ENCODE data around the gene GRIN1.

GRIN1 gene

DNA sequence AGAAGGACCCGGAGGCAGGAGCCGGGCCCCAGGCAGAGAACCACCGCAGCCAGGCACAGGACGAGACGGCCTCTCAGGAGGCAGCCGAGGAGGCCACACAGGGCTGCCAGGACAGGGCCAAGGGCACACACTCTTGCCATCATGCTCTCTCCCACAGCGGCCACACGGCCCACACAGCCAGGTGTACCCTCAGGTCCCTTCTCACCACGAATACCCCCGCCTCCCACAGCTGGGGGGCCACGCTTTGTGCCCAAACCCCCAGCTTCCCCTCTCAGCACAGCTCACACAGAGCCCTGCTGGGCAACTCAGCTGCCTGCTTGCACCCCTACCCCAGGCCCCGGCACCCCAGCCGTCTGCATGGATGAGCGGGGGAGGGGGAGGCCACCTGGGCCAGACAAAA lies 54.8 kb downstream of the GRIN1 start:
- no peak overlapping the region for H3K4me3 ChIP-seq (ENCODE audit: low read depth in 1 of 2, low read length in 1 of 2)
- peaks cover 15 to 17% of the 10 kb centered on the region in 2 experiments for H3K4me1 ChIP-seq (ENCODE audit: control insufficient read depth in 1 of 2, insufficient read depth in 1 of 2, low read depth in 1 of 2, low read length in 1 of 2)
- no peaks in the 10 kb centered on the region for H3K9me3 ChIP-seq
- peaks cover 16% of the 10 kb centered on the region for H3K36me3 ChIP-seq
- TF ChIP-seq, protein P1, sequence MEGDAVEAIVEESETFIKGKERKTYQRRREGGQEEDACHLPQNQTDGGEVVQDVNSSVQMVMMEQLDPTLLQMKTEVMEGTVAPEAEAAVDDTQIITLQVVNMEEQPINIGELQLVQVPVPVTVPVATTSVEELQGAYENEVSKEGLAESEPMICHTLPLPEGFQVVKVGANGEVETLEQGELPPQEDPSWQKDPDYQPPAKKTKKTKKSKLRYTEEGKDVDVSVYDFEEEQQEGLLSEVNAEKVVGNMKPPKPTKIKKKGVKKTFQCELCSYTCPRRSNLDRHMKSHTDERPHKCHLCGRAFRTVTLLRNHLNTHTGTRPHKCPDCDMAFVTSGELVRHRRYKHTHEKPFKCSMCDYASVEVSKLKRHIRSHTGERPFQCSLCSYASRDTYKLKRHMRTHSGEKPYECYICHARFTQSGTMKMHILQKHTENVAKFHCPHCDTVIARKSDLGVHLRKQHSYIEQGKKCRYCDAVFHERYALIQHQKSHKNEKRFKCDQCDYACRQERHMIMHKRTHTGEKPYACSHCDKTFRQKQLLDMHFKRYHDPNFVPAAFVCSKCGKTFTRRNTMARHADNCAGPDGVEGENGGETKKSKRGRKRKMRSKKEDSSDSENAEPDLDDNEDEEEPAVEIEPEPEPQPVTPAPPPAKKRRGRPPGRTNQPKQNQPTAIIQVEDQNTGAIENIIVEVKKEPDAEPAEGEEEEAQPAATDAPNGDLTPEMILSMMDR (IDR thresholded peaks at IDR 0.05), result no peak
- H3K27ac ChIP-seq, result no peak overlapping the region
- H3K27me3 ChIP-seq, result peaks cover 3% of the 10 kb centered on the region

DNA sequence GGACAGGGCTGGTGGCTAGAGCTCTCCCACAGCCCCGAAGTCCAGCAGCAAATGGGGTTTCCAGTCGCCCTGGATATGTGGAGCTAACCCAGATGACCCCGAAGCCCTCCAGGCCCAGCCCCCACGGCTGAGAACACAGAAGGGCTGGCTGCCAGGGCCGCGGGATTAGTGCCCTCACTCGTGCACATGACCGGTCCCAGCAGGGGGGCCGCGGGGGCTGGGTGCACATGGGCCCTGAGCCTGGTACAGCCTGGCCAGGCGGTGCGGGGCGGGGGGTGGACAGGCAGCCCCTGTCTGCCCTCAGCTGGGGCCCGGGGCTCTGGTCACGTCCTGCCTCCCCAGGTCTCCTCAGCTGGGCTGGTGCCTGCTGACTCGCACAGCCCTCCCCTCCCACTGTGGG lies 55.4 kb downstream of the GRIN1 start:
- Histone ChIP-seq H3K36me3 (peaks cover 16% of the 10 kb centered on the region), H3K27me3 (peaks cover 9% of the 10 kb centered on the region), H3K4me1 (ENCODE audit: control insufficient read depth in 1 of 2, insufficient read depth in 1 of 2, low read depth in 1 of 2, low read length in 1 of 2) (peaks cover 10 to 16% of the 10 kb centered on the region in 2 experiments)

DNA sequence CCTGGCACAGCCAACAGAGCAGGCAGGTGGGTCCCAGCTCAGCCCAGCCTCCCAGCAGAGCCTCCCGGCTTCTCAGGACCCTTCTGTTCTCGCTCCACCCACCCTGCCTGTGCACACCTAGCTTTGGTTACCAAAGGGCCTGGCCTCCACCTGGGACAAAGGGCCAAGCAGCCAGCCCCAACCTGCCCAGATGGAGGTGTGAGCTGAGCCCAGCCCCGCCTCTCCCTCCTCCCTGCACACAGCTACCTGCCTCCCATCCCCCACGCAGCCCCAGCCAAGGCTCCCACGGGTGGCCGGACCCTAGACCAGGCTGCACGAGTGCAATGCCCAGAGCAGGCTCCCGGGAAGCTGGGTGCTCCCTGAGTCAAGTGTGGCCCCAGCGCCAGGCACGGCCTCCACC lies 56.0 kb downstream of the GRIN1 start:
- TF ChIP-seq, protein P1 (IDR thresholded peaks at IDR 0.05), result no peak
- H3K27me3 ChIP-seq, result peaks cover 15% of the 10 kb centered on the region
- peaks cover 14% of the 10 kb centered on the region for H3K36me3 ChIP-seq
- no peak overlapping the region for H3K27ac ChIP-seq
- H3K4me1 ChIP-seq (ENCODE audit: control insufficient read depth in 1 of 2, insufficient read depth in 1 of 2, low read depth in 1 of 2, low read length in 1 of 2), result peaks cover 10 to 16% of the 10 kb centered on the region in 2 experiments
- no peak overlapping the region for H3K4me3 ChIP-seq (ENCODE audit: low read depth in 1 of 2, low read length in 1 of 2)
- no peaks in the 10 kb centered on the region for H3K9me3 ChIP-seq

More for the DNA sequence above, 55.4 kb downstream of the GRIN1 start:
- H3K4me3 ChIP-seq (ENCODE audit: low read depth in 1 of 2, low read length in 1 of 2), result no peak overlapping the region
- TF ChIP-seq, protein P1 (IDR thresholded peaks at IDR 0.05), result no peak
- H3K9me3 ChIP-seq, result no peaks in the 10 kb centered on the region
- no peak overlapping the region for H3K27ac ChIP-seq

DNA sequence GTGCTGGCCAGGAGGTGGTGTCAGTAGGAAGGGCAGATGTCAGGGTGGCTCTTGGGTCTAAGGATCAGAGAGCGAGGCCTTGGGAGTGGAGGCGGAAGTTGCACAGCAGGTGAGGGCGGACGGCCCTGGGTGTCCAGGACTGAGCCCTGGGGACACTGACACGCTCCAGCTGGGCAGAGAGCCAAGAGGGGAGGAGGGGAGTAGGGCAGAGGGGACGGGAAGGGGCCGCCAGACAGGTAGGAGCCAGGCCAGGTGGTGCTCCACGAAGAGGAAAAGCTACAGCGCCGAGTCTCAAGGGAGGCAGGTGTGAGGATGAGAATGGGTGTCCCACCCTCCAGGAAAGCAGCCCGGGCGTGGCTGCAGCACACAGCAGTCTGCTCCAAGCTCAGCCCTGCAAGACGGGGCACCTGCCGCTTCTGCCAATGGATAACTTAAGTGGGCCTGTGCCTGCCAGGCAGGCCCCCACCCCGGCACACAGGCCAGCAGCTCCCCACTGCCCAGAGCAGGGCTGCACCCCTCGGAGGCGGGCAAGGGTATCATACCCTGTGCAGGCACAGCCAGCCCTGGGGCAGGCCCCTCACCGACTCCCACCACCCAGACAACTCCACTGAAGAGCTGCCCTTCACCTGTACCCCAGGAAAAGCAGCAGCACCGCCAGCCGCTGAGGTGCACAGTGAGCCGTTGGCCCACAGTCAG lies 56.7 kb downstream of the GRIN1 start:
- H3K4me3 ChIP-seq (ENCODE audit: low read depth in 1 of 2, low read length in 1 of 2), result no peak overlapping the region
- TF ChIP-seq, protein P1 (IDR thresholded peaks at IDR 0.05), result no peak
- H3K9me3 ChIP-seq, result no peaks in the 10 kb centered on the region
- peaks cover 7% of the 10 kb centered on the region for H3K36me3 ChIP-seq
- peaks cover 6 to 11% of the 10 kb centered on the region in 2 experiments for H3K4me1 ChIP-seq (ENCODE audit: control insufficient read depth in 1 of 2, insufficient read depth in 1 of 2, low read depth in 1 of 2, low read length in 1 of 2)
- H3K27ac ChIP-seq, result no peak overlapping the region
- H3K27me3 ChIP-seq, result peaks cover 15% of the 10 kb centered on the region

GRCh38 chr9:137198051-137198901 lies 59.3 kb downstream of the GRIN1 start:
- TF ChIP-seq, protein P1 (IDR thresholded peaks at IDR 0.05), result no peak
- H3K4me1 ChIP-seq (ENCODE audit: control insufficient read depth in 1 of 2, insufficient read depth in 1 of 2, low read depth in 1 of 2, low read length in 1 of 2), result peaks cover 14 to 18% of the 10 kb centered on the region in 2 experiments
- H3K9me3 ChIP-seq, result no peaks in the 10 kb centered on the region
- peaks cover 15% of the 10 kb centered on the region for H3K27me3 ChIP-seq
- no peak overlapping the region for H3K27ac ChIP-seq
- no peaks in the 10 kb centered on the region for H3K36me3 ChIP-seq
- H3K4me3 ChIP-seq (ENCODE audit: low read depth in 1 of 2, low read length in 1 of 2), result no peak overlapping the region
